Duodenal mucosa (tissue), 2 donors: Measurements from ENCODE around the gene LTBP1.
"Not testable (repeated sequence)": the region's sequence is repeated elsewhere in the genome, so short reads cannot be mapped to it uniquely, and the experiment has no call there.

Source experiments
- H3K27ac ChIP-seq: one replicate; pipeline ENCODE4 v1.7.0; 2013; ENCODE audit warnings: low read depth, low read length
- H3K27me3 ChIP-seq, 2 donors: one replicate each; pipeline ENCODE4 v1.7.0; 2013; ENCODE audit warnings: low read length in 2 of 2, control low read depth in 1 of 2; ENCODE audit not compliant: insufficient read depth in 2 of 2, control insufficient read depth in 1 of 2
- H3K36me3 ChIP-seq, 2 donors: one replicate each; pipeline ENCODE4 v1.7.0; 2013; ENCODE audit warnings: low read length in 2 of 2, control low read depth in 1 of 2; ENCODE audit not compliant: insufficient read depth in 2 of 2, control insufficient read depth in 1 of 2
- H3K4me1 ChIP-seq, 2 donors: one replicate each; pipeline ENCODE4 v1.7.0; 2013; ENCODE audit warnings: low read length in 2 of 2, control low read depth in 1 of 2; ENCODE audit not compliant: insufficient read depth in 2 of 2, control insufficient read depth in 1 of 2
- H3K4me3 ChIP-seq, 2 donors: one replicate each; pipeline ENCODE4 v1.7.0; 2013; ENCODE audit warnings: low read length in 2 of 2, low read depth in 1 of 2
- H3K9ac ChIP-seq, 2 donors: one replicate each; pipeline ENCODE4 v1.7.0; 2013; ENCODE audit warnings: low read length in 2 of 2, low read depth in 1 of 2
- H3K9me3 ChIP-seq, 2 donors: one replicate each; pipeline ENCODE4 v1.7.0; 2013; ENCODE audit warnings: low read length in 2 of 2, control low read depth in 1 of 2; ENCODE audit not compliant: control insufficient read depth in 1 of 2

LTBP1 gene

GRCh38 chr2:33381301-33381858 is 434.6 kb downstream of the LTBP1 start:
- H3K9ac ChIP-seq: no peak overlapping the region

GRCh38 chr2:33383855-33384598 is 437.3 kb downstream of the LTBP1 start:
- Histone ChIP-seq H3K27me3 (no peaks in the 10 kb centered on the region), H3K9me3 (no peaks in the 10 kb centered on the region), H3K27ac (no peak overlapping the region), H3K4me1 (no peaks in the 10 kb centered on the region), H3K4me3 (no peak overlapping the region), H3K36me3 (no peaks in the 10 kb centered on the region), H3K9ac (no peak overlapping the region)

More at GRCh38 chr2:33381301-33381858, 434.6 kb downstream of the LTBP1 start:
- H3K4me3 ChIP-seq: no peak overlapping the region
- H3K9me3 ChIP-seq: no peaks in the 10 kb centered on the region
- no peaks in the 10 kb centered on the region for H3K36me3 ChIP-seq
- H3K27ac ChIP-seq: no peak overlapping the region
- no peaks in the 10 kb centered on the region for H3K27me3 ChIP-seq
- H3K4me1 ChIP-seq: no peaks in the 10 kb centered on the region

DNA sequence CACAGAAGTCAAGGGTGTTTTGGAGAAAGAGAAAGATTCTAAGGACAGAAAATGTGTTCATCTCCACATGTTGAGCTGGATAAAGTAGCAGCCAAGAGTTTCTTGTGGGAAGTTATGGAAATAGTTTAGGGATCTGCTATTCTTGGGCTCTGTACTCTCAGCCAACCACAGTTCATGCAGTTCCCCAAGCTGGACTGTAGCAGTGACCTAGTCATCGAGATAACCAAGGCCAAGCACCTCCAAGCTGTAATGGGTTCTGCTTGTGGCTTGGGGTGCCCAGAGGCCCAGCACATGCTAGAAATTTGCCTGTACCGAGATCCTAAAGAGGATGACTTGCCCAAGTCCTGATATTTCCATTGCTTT is 437.8 kb downstream of the LTBP1 start:
- Histone ChIP-seq H3K27ac (no peak overlapping the region), H3K27me3 (no peaks in the 10 kb centered on the region), H3K4me1 (no peaks in the 10 kb centered on the region), H3K9ac (no peak overlapping the region), H3K36me3 (no peaks in the 10 kb centered on the region), H3K4me3 (no peak overlapping the region), H3K9me3 (no peaks in the 10 kb centered on the region)

DNA sequence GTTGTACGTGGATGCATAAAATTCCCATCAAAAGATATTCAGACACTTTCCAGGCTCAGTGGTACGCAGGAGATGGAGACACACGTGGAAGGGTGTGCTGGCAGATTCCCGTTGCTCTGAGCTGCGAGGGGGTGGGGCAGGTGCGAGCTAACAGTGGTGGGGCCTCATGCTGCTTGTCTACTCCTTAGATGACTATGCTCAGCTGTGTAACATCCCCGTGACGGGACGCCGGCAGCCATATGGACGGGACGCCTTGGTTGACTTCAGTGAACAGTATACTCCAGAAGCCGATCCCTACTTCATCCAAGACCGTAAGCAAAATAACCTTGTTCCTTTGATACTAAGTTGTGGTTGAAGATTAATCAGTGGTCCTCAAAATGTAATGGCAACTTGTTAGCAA is 442.2 kb downstream of the LTBP1 start:
- Histone ChIP-seq H3K27ac (no peak overlapping the region), H3K9me3 (no peaks in the 10 kb centered on the region)

GRCh38 chr2:33389695-33390094 is 442.9 kb downstream of the LTBP1 start:
- not testable (repeated sequence) for H3K27me3 ChIP-seq, H3K9ac ChIP-seq, H3K27ac ChIP-seq, H3K4me1 ChIP-seq, H3K9me3 ChIP-seq, H3K36me3 ChIP-seq, H3K4me3 ChIP-seq

More for the DNA sequence above, 442.2 kb downstream of the LTBP1 start:
- Histone ChIP-seq H3K9ac (no peak overlapping the region), H3K4me1 (no peaks in the 10 kb centered on the region), H3K27me3 (no peaks in the 10 kb centered on the region), H3K4me3 (no peak overlapping the region), H3K36me3 (no peaks in the 10 kb centered on the region)

- Histone ChIP-seq H3K4me1 (no peaks in the 10 kb centered on the region), H3K27ac (no peak overlapping the region), H3K9me3 (no peaks in the 10 kb centered on the region), H3K36me3 (no peaks in the 10 kb centered on the region), H3K9ac (no peak overlapping the region), H3K27me3 (no peaks in the 10 kb centered on the region), H3K4me3 (no peak overlapping the region)
Observed at GRCh38 chr2:33391529-33392255, 444.9 kb downstream of the LTBP1 start.

DNA sequence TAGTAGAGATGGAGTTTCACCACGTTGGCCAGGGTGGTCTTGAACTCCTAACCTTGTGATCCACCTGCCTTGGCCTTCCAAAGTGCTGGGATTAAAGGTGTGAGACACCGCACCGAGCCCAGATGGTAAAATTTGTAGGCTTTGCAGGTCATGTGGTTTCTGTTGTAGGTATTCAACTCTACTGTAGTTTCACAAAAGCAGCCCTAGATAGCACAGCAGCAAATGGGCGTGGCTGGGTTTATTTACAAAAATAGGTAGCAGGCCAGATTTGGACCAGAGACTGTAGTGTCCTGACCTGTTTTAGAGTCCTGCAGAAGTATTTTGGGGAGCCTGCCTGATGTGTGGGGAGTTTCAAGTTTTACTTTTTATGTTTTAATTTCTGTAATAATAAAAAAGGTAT is 445.6 kb downstream of the LTBP1 start:
- Histone ChIP-seq H3K9me3 (no peaks in the 10 kb centered on the region), H3K4me1 (no peaks in the 10 kb centered on the region), H3K4me3 (no peak overlapping the region), H3K27me3 (no peaks in the 10 kb centered on the region), H3K36me3 (no peaks in the 10 kb centered on the region), H3K9ac (no peak overlapping the region), H3K27ac (no peak overlapping the region)

DNA sequence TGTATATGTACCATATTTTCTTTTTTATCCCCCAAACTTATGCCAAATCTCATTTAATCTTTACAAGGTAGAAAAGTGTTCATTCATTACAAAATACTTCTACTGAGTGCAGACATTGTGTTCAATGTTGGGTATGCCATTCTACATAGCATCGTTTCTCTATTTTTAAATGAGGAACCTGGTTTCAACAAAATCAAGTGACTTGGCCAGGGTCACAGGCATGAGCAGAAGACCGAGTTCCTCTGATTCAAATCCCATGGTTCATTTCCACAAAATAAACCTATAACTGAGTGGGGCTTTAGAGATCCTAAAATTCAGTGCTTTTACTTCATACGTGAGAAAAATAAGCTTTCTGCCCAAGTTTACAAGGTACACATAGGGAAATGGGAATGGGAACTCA is 448.3 kb downstream of the LTBP1 start:
- no peak overlapping the region for H3K9ac ChIP-seq
- H3K4me1 ChIP-seq: no peaks in the 10 kb centered on the region
- H3K27me3 ChIP-seq: no peaks in the 10 kb centered on the region
- peaks cover 0 to 3% of the 10 kb centered on the region in 2 donors for H3K36me3 ChIP-seq
- H3K9me3 ChIP-seq: no peaks in the 10 kb centered on the region
- H3K27ac ChIP-seq: no peak overlapping the region
- no peak overlapping the region for H3K4me3 ChIP-seq

DNA sequence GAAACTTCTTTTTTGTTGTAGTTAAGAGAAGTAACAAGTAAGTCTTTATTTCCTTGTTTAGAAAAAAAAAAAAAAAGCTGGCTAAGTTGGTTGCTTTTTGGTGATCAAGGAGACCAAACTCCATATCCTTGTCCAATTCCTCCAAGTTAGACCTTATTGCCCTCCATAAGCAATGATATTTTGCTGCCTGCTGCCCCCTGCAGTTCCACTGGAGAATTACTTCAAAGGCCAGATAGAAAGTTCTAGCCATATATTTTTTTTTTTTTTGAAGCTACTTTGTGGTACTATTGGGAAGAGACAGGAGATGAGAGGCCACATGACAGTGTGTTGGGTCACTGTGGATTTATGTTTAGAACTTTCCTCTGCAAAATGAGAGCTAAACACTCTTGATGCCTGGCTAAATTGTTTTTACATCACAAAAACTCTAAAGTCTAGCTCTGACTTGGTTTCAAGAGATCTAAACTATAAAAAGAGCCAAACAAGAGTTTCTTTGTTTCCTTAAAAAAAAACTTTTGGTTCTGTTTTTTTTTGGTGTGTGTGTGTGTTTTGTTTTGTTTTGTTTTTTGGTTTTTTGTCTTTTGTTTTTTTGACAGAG is 449.0 kb downstream of the LTBP1 start:
- H3K27me3 ChIP-seq: no peaks in the 10 kb centered on the region
- no peak overlapping the region for H3K9ac ChIP-seq
- no peaks in the 10 kb centered on the region for H3K4me1 ChIP-seq
- H3K27ac ChIP-seq: no peak overlapping the region
- peaks cover 0 to 3% of the 10 kb centered on the region in 2 donors for H3K36me3 ChIP-seq
- no peak overlapping the region for H3K4me3 ChIP-seq
- no peaks in the 10 kb centered on the region for H3K9me3 ChIP-seq

DNA sequence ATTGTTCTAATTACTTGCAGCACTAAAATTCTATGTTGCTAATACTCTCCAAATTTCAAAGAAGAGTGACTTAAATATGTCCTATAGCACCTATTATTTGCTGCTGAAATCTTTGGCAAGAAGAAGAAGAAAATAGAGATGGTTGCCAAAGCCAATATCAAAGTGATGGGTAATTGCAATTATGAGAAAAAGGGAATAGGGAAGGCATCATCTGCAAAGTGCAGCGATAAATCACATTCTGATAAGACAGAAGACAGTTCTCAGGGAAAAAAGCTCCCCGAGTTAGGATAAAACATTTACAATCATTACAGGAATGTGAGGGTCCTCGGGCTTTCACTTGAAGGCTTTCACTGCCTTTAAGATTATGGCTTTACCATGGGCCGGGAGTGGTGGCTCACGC is 457.6 kb downstream of the LTBP1 start:
- no peak overlapping the region for H3K4me3 ChIP-seq
- H3K27me3 ChIP-seq: no peaks in the 10 kb centered on the region
- H3K36me3 ChIP-seq: no peaks in the 10 kb centered on the region
- no peak overlapping the region for H3K27ac ChIP-seq
- no peaks in the 10 kb centered on the region for H3K9me3 ChIP-seq
- no peaks in the 10 kb centered on the region for H3K4me1 ChIP-seq
- no peak overlapping the region for H3K9ac ChIP-seq
